ENCODE data around the gene SYF2.
A peak's percentile ranks its signal among the peaks of the same experiment; 100 is the strongest.
"Not testable (repeated sequence)": the region's sequence is repeated elsewhere in the genome, so short reads cannot be mapped to it uniquely, and the experiment has no call there.

The SYF2 gene

GRCh38 chr1:25232027-25232865, at the start of gene SYF2:
Gene SYF2 (minus strand): TSS chr1:25232502. CDS start chr1:25232467, 35 bp downstream.
- DNase-seq, result peak; percentile 82 to 84

- not testable (repeated sequence) for DNase-seq
Measured at GRCh38 chr1:25279693-25280111, 47.4 kb upstream of the SYF2 start.

GRCh38 chr1:25278790-25279189, 46.5 kb upstream of the SYF2 start:
- DNase-seq, result not testable (repeated sequence)

- not testable (repeated sequence) for DNase-seq
Measured at GRCh38 chr1:25278358-25278757, 46.1 kb upstream of the SYF2 start.

- DNase-seq, result not testable (repeated sequence)
Measured at GRCh38 chr1:25277295-25277694, 45.0 kb upstream of the SYF2 start.

GRCh38 chr1:25275648-25276047, 43.3 kb upstream of the SYF2 start:
- DNase-seq, result not testable (repeated sequence)

- DNase-seq, result not testable (repeated sequence)
Measured at GRCh38 chr1:25272238-25272637, 39.9 kb upstream of the SYF2 start, which contains the start of gene RHD. Gene RHD (plus strand): TSS chr1:25272509. CDS start chr1:25272548, 39 bp downstream.

- DNase-seq, result not testable (repeated sequence)
Measured at GRCh38 chr1:25268143-25268760, 36.0 kb upstream of the SYF2 start.

GRCh38 chr1:25267288-25268142, 35.2 kb upstream of the SYF2 start:
- DNase-seq, result peak; percentile 89

- not testable (repeated sequence) for DNase-seq
Measured at GRCh38 chr1:25266554-25267287, 34.4 kb upstream of the SYF2 start.

- DNase-seq, result not testable (repeated sequence)
Measured at GRCh38 chr1:25260336-25260735, 28.0 kb upstream of the SYF2 start.

- not testable (repeated sequence) for DNase-seq
Measured at GRCh38 chr1:25259813-25260212, 27.5 kb upstream of the SYF2 start.

- DNase-seq, result no peak
Measured at GRCh38 chr1:25257196-25257595, 24.9 kb upstream of the SYF2 start.

GRCh38 chr1:25256578-25256965, 24.3 kb upstream of the SYF2 start:
- no peak for DNase-seq

- no peak for DNase-seq
Measured at GRCh38 chr1:25255706-25256577, 23.6 kb upstream of the SYF2 start.

- DNase-seq, result no peak
Measured at GRCh38 chr1:25253911-25254310, 21.6 kb upstream of the SYF2 start.

- no peak for DNase-seq
Measured at GRCh38 chr1:25247829-25248754, 15.8 kb upstream of the SYF2 start.

GRCh38 chr1:25247024-25247828, 14.9 kb upstream of the SYF2 start, which contains the start of gene RSRP1:
Gene RSRP1 (minus strand): TSS chr1:25247454. CDS start chr1:25246963, 491 bp downstream.
- DNase-seq, result peak; percentile 100

- DNase-seq, result peak in 1 of 2 experiments; percentile 8
Measured at GRCh38 chr1:25246600-25247023, 14.3 kb upstream of the SYF2 start.

All from stimulated activated CD4-positive, alpha-beta T cell treated with anti-CD3 and anti-CD28 coated beads, Interleukin-4, amount 100 ng/mL, for 4 hours (primary cell).